Aorta (tissue), 5 donors: ENCODE results near the gene ZNF410. TPM values are rescaled to one million over a fixed set of nuclear protein-coding genes. Genes with fewer than 3 reads are reported as not detected.

Experiments used
- ATAC-seq: fragments of 200-7000 bp; cut with Tn5 transposase; one replicate; pipeline ENCODE4 v1.9.1; 2022; ENCODE audit warnings: moderate library complexity; ENCODE audit not compliant: low FRiP score
- DNase-seq, 2 donors: peaks; one replicate each; pipeline ENCODE4 v3.0.0-alpha.2; 2020
- H3K27ac ChIP-seq, 2 donors: one replicate each; pipeline ENCODE4 v1.5.1; 2013; ENCODE audit warnings: low read length in 2 of 2, mild to moderate bottlenecking in 2 of 2, moderate library complexity in 2 of 2, control low read depth in 1 of 2, inconsistent platforms in 1 of 2, low read depth in 1 of 2
- H3K27me3 ChIP-seq, 2 donors: one replicate each; pipeline ENCODE4 v1.6.1; 2013; ENCODE audit warnings: control low read depth in 1 of 2, low read length in 1 of 2, mild to moderate bottlenecking in 1 of 2, moderate library complexity in 1 of 2; ENCODE audit not compliant: insufficient read depth in 2 of 2, control insufficient read depth in 1 of 2
- H3K36me3 ChIP-seq, 2 donors: one replicate each; pipeline ENCODE4 v1.6.1; 2013; ENCODE audit warnings: control low read depth in 1 of 2, low read length in 1 of 2, mild to moderate bottlenecking in 1 of 2; ENCODE audit not compliant: insufficient read depth in 2 of 2, control insufficient read depth in 1 of 2
- H3K4me1 ChIP-seq, 2 donors: one replicate each; pipeline ENCODE4 v1.6.1; 2013; ENCODE audit warnings: low read length in 2 of 2, control low read depth in 1 of 2, mild to moderate bottlenecking in 1 of 2, moderate library complexity in 1 of 2; ENCODE audit not compliant: insufficient read depth in 2 of 2, control insufficient read depth in 1 of 2
- H3K4me3 ChIP-seq, 2 donors: one replicate each; pipeline ENCODE4 v1.5.1; 2013; ENCODE audit warnings: low read length in 2 of 2, control low read depth in 1 of 2, mild to moderate bottlenecking in 1 of 2
- H3K9me3 ChIP-seq: one replicate; pipeline ENCODE4 v1.6.1; 2013; ENCODE audit warnings: mild to moderate bottlenecking, low read length; ENCODE audit not compliant: control insufficient read depth
- WGBS, 2 donors: extraction: QIAGEN DNeasy Blood & Tissue Kit; methylation state at CpG; one replicate each; pipeline ENCODE4 v1.1.7; 2013; 5-methylcytosine and 5-hydroxymethylcytosine counted together
- intact Hi-C, 2 donors: fragments of 100-400 bp; cut with DNase I; formaldehyde crosslinking; loops; one replicate each; pipeline versions ENCODE4 v1.14.2 to v1.15.0; 2022
- polyA plus RNA-seq, 2 donors: library from polyadenylated mRNA; stranded (reverse); fragments of 200-250 nt; gene quantifications; one replicate each; pipeline ENCODE4 v1.2.3, GENCODE V29; 2013
- total RNA-seq, 2 donors: library from RNA; stranded (reverse); fragmentation: NEBNext Ultra II Directional; extraction: Animal tissue kit (Norgen Biotek cat#: 25700); gene quantifications; one replicate each; pipeline ENCODE4 v1.2.1, GENCODE V29; 2021
- donor health status: healthy with polysubstance abuse.
- donor health status: Bipolar disorder and iron deficiency.
- donor health status: DM: no; HTN: no; CAD: no.
- donor health status: DM: no; HTN: no; CAD: no.
- donor health status: DM: yes; HTN: yes; CAD: no.

The ZNF410 gene
- total and polyA plus RNA-seq, 4 donors, result 30.1 to 45.7 (median 36.7) TPM

DNA sequence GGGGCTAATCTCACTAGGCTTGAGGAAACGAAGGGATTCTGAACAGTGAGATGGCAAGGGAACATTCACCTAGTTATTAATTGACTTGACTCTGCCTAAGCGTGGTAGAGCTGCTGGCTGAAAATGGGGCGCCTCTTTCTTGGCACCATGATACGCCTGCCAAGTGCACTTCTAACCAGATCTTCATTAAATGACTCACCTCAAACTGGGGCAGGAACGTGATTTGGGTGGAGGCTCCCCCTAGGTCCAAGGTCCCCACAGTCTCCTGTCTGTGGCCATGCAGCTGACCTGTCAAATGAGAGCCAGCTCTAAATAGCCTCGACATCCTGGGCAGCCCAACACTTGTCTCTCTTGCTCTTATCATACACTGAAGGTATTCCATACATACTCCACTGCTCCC, 89.5 kb downstream of the ZNF410 start:
- Histone ChIP-seq H3K27me3 (no peaks in the 10 kb centered on the region), H3K4me3 (no peak overlapping the region), H3K4me1 (no peaks in the 10 kb centered on the region), H3K9me3 (no peaks in the 10 kb centered on the region), H3K36me3 (no peaks in the 10 kb centered on the region), H3K27ac (no peak overlapping the region)
- DNase-seq (no peak), ATAC-seq (no peak)
- 84% methylated on average over 6 of the region's 6 CpGs for WGBS, 2 donors
- intact Hi-C loops, result no loop called here

DNA sequence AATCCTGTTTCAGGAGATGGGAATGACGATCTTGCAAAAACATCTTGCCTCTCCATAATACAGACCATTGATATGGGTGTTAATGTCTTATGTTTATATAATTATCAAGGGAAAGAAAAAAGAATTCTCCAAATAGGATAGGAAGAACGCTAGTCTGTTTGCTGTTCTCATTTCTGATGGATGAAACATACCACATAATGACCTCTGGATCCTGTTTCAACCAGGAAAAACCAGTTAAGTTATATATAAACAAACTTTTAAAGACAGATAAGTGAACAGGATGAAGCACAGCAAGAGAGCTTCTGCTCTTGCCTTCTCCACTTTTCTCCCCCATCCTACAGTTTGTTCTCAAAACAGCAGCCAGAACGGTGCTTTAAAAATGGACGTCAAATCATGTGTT, 91.2 kb downstream of the ZNF410 start:
- H3K36me3 ChIP-seq, result no peaks in the 10 kb centered on the region
- no peaks in the 10 kb centered on the region for H3K4me1 ChIP-seq
- no peak overlapping the region for H3K4me3 ChIP-seq
- H3K9me3 ChIP-seq, result no peaks in the 10 kb centered on the region
- WGBS, 2 donors, result 56 to 57% methylated on average over 4 of the region's 4 CpGs
- H3K27me3 ChIP-seq, result no peaks in the 10 kb centered on the region
- intact Hi-C loops, result no loop called here
- ATAC-seq (no peak), DNase-seq (no peak)
- no peak overlapping the region for H3K27ac ChIP-seq

Other genes with a start within 250 kb of the ZNF410 start
- gene DNAL1, start 241.9 kb upstream of the ZNF410 start, total RNA-seq, result 10 to 100 TPM; 13.0 to 17.2 TPM
- gene DNAL1, start 241.9 kb upstream of the ZNF410 start, polyA plus RNA-seq, result 10 to 100 TPM in 1 of 2 donors, 1 to 10 TPM in 1; 5.7 to 11.8 TPM
- gene PNMA1, start 172.5 kb upstream of the ZNF410 start, total RNA-seq, result 10 to 100 TPM; 36.7 to 45.5 TPM
- 10 to 100 TPM; 22.4 to 35.2 TPM for gene PNMA1, start 172.5 kb upstream of the ZNF410 start, polyA plus RNA-seq
- gene PTGR2, start 35.0 kb upstream of the ZNF410 start, total RNA-seq, result 1 to 10 TPM; 5.1 to 8.7 TPM
- 1 to 10 TPM; 3.3 to 5.8 TPM for gene PTGR2, start 35.0 kb upstream of the ZNF410 start, polyA plus RNA-seq
- gene FAM161B, start 63.2 kb downstream of the ZNF410 start, total RNA-seq, result 1 to 10 TPM; 4.7 to 6.7 TPM
- 1 to 10 TPM; 4.3 to 4.4 TPM for gene FAM161B, start 63.2 kb downstream of the ZNF410 start, polyA plus RNA-seq
- gene COQ6, start 63.4 kb downstream of the ZNF410 start, total RNA-seq, result 10 to 100 TPM; 17.5 to 21.5 TPM
- gene COQ6, start 63.4 kb downstream of the ZNF410 start, polyA plus RNA-seq, result 10 to 100 TPM; 14.1 to 25.8 TPM
- gene ENTPD5, start 132.4 kb downstream of the ZNF410 start, total RNA-seq, result 10 to 100 TPM in 1 of 2 donors, 1 to 10 TPM in 1; 9.9 to 12.1 TPM
- 1 to 10 TPM; 3.9 to 5.3 TPM for gene ENTPD5, start 132.4 kb downstream of the ZNF410 start, polyA plus RNA-seq
- 1 to 10 TPM; 4.6 to 6.3 TPM for gene BBOF1, start 132.5 kb downstream of the ZNF410 start, total RNA-seq
- 1 to 10 TPM; 2.0 to 6.3 TPM for gene BBOF1, start 132.5 kb downstream of the ZNF410 start, polyA plus RNA-seq
- gene ALDH6A1, start 197.6 kb downstream of the ZNF410 start, total RNA-seq, result 10 to 100 TPM; 28.4 to 33.6 TPM
- 10 to 100 TPM; 10.7 to 13.8 TPM for gene ALDH6A1, start 197.6 kb downstream of the ZNF410 start, polyA plus RNA-seq
- gene LIN52, start 198.1 kb downstream of the ZNF410 start, total RNA-seq, result 10 to 100 TPM in 1 of 2 donors, 1 to 10 TPM in 1; 9.2 to 10.6 TPM
- 10 to 100 TPM in 1 of 2 donors, 1 to 10 TPM in 1; 9.0 to 13.9 TPM for gene LIN52, start 198.1 kb downstream of the ZNF410 start, polyA plus RNA-seq